HepG2 (cell line): ENCODE measurements around the gene OSBPL10. TPM values are rescaled to one million over a fixed set of nuclear protein-coding genes. Genes with fewer than 3 reads are reported as not detected.

Experiments used
- GTF2F1 ChIP-seq: fragments of 150-350 bp; IDR thresholded peaks from 2 replicates; pipeline ENCODE4 v1.6.1; 2014; ENCODE audit warnings: low read length
- HOXA9 ChIP-seq: sonication (generic); formaldehyde crosslinking; IDR thresholded peaks from 2 replicates; pipeline ENCODE4 v1.8.1; 2022; ENCODE audit warnings: missing genetic modification reagents, mild to moderate bottlenecking, moderate library complexity, borderline replicate concordance
- RBFOX2 ChIP-seq: fragments of 200-400 bp; formaldehyde crosslinking; IDR thresholded peaks from 2 replicates; pipeline ENCODE4 v1.6.1; 2017; ENCODE audit warnings: low read depth, mild to moderate bottlenecking, low read length
- ZC3H13 ChIP-seq: sonication (generic); formaldehyde crosslinking; IDR thresholded peaks from 2 replicates; pipeline ENCODE4 v1.8.1; 2023; ENCODE audit warnings: mild to moderate bottlenecking, missing genetic modification reagents, moderate library complexity
- ZFP1 ChIP-seq: IDR thresholded peaks from 2 replicates; pipeline ENCODE4 v1.6.1; 2016
- ZNF260 ChIP-seq: sonication (generic); formaldehyde crosslinking; IDR thresholded peaks from 2 replicates; pipeline ENCODE4 v1.4.0; 2020; ENCODE audit warnings: missing genetic modification reagents, low read depth, mild to moderate bottlenecking, borderline replicate concordance
- polyA plus RNA-seq, 8 experiments: library from polyadenylated mRNA; depleted of rRNA in 3 of 8; stranded (reverse) in 7 of 8; unstranded in 1 of 8; fragments of >200 nt; fragmentation: Illumina TruSeq in 4 of 8; extraction: Trizol in 4 of 8; gene quantifications; 2 replicates each; pipeline versions ENCODE4 v1.2.1 to v1.2.3, GENCODE V29; 2011 to 2016; ENCODE audit warnings: low read depth in 4 of 8, missing spikeins in 1 of 8, mixed read lengths in 1 of 8; ENCODE audit not compliant: insufficient read depth in 1 of 8
- total RNA-seq, 5 experiments: library from RNA; depleted of rRNA; stranded (reverse); fragments of >200 nt; fragmentation: Illumina TruSeq; extraction: Trizol; gene quantifications; 2 replicates each; pipeline ENCODE4 v1.2.3, GENCODE V29; 2016; ENCODE audit warnings: low read depth in 1 of 5
- TF ChIP-seq, protein P1 (sequence below): sonication (generic); formaldehyde crosslinking; IDR thresholded peaks from 2 replicates; pipeline ENCODE4 v1.4.0; 2020; ENCODE audit warnings: missing genetic modification reagents
- TF ChIP-seq, protein P2 (sequence below): sonication (generic); formaldehyde crosslinking; IDR thresholded peaks from 2 replicates; pipeline ENCODE4 v1.9.0; 2022; ENCODE audit warnings: missing genetic modification reagents, mild to moderate bottlenecking, borderline replicate concordance
- TF ChIP-seq, protein P3 (sequence below): sonication (generic); formaldehyde crosslinking; IDR thresholded peaks from 2 replicates; pipeline ENCODE4 v1.9.0; 2021; ENCODE audit warnings: mild to moderate bottlenecking, missing genetic modification reagents

OSBPL10 gene
- total and polyA plus RNA-seq, 2 of the 13 experiments (the other 11 are each of a cell fraction or from before 2014, with no cell fraction given) = 10.3 to 28.6 TPM

DNA sequence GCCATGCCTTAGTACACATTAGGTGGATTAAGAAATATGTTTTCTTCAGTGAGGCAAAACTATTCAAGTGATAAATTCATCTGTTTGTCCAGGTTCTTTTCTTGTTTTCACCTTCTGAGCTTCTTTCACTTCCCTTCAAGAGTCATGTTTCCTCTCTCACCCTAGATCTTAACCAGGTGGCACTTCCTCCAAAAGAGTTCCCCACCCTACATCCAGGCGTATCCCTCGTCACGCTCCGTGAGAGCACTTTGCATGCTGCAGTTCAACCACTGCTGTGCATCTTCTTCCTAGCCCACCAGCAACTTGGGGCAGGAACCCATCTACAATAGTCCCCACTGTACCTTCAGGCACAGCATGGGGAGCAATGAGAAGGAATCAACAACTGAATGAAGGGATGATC is 28.9 kb downstream of the OSBPL10 start (continued):
- TF ChIP-seq, protein P1, sequence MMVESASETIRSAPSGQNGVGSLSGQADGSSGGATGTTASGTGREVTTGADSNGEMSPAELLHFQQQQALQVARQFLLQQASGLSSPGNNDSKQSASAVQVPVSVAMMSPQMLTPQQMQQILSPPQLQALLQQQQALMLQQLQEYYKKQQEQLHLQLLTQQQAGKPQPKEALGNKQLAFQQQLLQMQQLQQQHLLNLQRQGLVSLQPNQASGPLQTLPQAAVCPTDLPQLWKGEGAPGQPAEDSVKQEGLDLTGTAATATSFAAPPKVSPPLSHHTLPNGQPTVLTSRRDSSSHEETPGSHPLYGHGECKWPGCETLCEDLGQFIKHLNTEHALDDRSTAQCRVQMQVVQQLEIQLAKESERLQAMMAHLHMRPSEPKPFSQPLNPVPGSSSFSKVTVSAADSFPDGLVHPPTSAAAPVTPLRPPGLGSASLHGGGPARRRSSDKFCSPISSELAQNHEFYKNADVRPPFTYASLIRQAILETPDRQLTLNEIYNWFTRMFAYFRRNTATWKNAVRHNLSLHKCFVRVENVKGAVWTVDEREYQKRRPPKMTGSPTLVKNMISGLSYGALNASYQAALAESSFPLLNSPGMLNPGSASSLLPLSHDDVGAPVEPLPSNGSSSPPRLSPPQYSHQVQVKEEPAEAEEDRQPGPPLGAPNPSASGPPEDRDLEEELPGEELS (CRISPR knock-in tag) = no peak
- TF ChIP-seq RBFOX2 (no peak), ZNF260 (CRISPR knock-in tag) (no peak), GTF2F1 (no peak), HOXA9 (no peak), ZC3H13 (CRISPR knock-in tag) (no peak), ZFP1 (CRISPR knock-in tag) (no peak)
- TF ChIP-seq, protein P2, sequence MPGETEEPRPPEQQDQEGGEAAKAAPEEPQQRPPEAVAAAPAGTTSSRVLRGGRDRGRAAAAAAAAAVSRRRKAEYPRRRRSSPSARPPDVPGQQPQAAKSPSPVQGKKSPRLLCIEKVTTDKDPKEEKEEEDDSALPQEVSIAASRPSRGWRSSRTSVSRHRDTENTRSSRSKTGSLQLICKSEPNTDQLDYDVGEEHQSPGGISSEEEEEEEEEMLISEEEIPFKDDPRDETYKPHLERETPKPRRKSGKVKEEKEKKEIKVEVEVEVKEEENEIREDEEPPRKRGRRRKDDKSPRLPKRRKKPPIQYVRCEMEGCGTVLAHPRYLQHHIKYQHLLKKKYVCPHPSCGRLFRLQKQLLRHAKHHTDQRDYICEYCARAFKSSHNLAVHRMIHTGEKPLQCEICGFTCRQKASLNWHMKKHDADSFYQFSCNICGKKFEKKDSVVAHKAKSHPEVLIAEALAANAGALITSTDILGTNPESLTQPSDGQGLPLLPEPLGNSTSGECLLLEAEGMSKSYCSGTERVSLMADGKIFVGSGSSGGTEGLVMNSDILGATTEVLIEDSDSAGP (CRISPR knock-in tag) = no peak
- TF ChIP-seq, protein P3, sequence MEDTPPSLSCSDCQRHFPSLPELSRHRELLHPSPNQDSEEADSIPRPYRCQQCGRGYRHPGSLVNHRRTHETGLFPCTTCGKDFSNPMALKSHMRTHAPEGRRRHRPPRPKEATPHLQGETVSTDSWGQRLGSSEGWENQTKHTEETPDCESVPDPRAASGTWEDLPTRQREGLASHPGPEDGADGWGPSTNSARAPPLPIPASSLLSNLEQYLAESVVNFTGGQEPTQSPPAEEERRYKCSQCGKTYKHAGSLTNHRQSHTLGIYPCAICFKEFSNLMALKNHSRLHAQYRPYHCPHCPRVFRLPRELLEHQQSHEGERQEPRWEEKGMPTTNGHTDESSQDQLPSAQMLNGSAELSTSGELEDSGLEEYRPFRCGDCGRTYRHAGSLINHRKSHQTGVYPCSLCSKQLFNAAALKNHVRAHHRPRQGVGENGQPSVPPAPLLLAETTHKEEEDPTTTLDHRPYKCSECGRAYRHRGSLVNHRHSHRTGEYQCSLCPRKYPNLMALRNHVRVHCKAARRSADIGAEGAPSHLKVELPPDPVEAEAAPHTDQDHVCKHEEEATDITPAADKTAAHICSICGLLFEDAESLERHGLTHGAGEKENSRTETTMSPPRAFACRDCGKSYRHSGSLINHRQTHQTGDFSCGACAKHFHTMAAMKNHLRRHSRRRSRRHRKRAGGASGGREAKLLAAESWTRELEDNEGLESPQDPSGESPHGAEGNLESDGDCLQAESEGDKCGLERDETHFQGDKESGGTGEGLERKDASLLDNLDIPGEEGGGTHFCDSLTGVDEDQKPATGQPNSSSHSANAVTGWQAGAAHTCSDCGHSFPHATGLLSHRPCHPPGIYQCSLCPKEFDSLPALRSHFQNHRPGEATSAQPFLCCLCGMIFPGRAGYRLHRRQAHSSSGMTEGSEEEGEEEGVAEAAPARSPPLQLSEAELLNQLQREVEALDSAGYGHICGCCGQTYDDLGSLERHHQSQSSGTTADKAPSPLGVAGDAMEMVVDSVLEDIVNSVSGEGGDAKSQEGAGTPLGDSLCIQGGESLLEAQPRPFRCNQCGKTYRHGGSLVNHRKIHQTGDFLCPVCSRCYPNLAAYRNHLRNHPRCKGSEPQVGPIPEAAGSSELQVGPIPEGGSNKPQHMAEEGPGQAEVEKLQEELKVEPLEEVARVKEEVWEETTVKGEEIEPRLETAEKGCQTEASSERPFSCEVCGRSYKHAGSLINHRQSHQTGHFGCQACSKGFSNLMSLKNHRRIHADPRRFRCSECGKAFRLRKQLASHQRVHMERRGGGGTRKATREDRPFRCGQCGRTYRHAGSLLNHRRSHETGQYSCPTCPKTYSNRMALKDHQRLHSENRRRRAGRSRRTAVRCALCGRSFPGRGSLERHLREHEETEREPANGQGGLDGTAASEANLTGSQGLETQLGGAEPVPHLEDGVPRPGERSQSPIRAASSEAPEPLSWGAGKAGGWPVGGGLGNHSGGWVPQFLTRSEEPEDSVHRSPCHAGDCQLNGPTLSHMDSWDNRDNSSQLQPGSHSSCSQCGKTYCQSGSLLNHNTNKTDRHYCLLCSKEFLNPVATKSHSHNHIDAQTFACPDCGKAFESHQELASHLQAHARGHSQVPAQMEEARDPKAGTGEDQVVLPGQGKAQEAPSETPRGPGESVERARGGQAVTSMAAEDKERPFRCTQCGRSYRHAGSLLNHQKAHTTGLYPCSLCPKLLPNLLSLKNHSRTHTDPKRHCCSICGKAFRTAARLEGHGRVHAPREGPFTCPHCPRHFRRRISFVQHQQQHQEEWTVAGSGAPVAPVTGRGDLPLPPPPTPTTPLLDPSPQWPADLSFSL (CRISPR knock-in tag) = no peak
